Tibial nerve (tissue), 4 donors: ENCODE data around the gene UGT2A3.
"Not testable (repeated sequence)": the region's sequence is repeated elsewhere in the genome, so short reads cannot be mapped to it uniquely, and the experiment has no call there.

Source experiments
- EP300 ChIP-seq, 2 donors: sonication (generic); formaldehyde crosslinking; IDR thresholded peaks; one replicate each; pipeline ENCODE4 v1.6.1; 2017; ENCODE audit warnings: antibody characterized with exemption in 2 of 2, mild to moderate bottlenecking in 1 of 2
- POLR2A ChIP-seq, 2 donors: fragments of 450-650 bp; IDR thresholded peaks; one replicate each; pipeline ENCODE4 v1.6.1; 2017; ENCODE audit warnings: antibody characterized with exemption in 2 of 2, mild to moderate bottlenecking in 2 of 2, moderate library complexity in 2 of 2
- TF ChIP-seq, protein P1 (sequence below), 5 experiments: fragments of 200-600 bp in 3 of 5; fragments of 450-650 bp in 2 of 5; sonication (generic) in 3 of 5; IDR thresholded peaks; one replicate each; pipeline ENCODE4 v1.5.1; 2016 to 2019; ENCODE audit warnings: antibody characterized with exemption in 5 of 5, mild to moderate bottlenecking in 3 of 5, moderate library complexity in 2 of 5

GRCh38 chr4:68959085-68959484 lies 7.5 kb upstream of the UGT2A3 start:
- TF ChIP-seq POLR2A, EP300 (IDR thresholded peaks at IDR 0.05): not testable (repeated sequence)
- TF ChIP-seq, protein P1, sequence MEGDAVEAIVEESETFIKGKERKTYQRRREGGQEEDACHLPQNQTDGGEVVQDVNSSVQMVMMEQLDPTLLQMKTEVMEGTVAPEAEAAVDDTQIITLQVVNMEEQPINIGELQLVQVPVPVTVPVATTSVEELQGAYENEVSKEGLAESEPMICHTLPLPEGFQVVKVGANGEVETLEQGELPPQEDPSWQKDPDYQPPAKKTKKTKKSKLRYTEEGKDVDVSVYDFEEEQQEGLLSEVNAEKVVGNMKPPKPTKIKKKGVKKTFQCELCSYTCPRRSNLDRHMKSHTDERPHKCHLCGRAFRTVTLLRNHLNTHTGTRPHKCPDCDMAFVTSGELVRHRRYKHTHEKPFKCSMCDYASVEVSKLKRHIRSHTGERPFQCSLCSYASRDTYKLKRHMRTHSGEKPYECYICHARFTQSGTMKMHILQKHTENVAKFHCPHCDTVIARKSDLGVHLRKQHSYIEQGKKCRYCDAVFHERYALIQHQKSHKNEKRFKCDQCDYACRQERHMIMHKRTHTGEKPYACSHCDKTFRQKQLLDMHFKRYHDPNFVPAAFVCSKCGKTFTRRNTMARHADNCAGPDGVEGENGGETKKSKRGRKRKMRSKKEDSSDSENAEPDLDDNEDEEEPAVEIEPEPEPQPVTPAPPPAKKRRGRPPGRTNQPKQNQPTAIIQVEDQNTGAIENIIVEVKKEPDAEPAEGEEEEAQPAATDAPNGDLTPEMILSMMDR (IDR thresholded peaks at IDR 0.05), result not testable (repeated sequence)
